HL-60/S4 treated with phorbol 12-myristate 13-acetate at 8.2 ng/mL for 4 days and 3 days (cell line): ENCODE data around the gene PLEKHB2.
"Not testable (repeated sequence)": the region's sequence is repeated elsewhere in the genome, so short reads cannot be mapped to it uniquely, and the experiment has no call there.

Experiments
- in situ Hi-C: fragments of 300-500 bp; cut with MboI; formaldehyde crosslinking; loops from 2 replicates; pipeline ENCODE4 v1.15.0; 2022; ENCODE audit warnings: low sequenced_read_pairs

The PLEKHB2 gene

DNA sequence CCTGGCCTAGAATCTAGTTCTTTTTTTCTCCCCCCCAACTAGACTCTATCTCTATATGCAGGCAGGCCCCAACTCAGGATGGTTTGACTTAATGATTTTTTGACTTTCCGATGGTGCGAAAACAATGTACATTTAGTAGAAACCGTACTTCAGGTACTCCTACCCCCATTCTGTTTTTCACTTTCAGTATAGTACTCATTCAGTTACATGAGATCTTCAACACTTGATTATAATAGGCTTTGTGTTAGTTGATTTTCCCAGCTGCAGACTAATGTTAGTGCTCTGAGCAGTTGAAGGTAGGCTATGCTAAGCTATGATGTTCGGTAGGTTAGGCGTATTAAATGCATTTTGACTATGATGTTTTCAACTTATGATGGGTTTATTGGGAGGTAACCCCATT is 37.7 kb downstream of the PLEKHB2 start:
- in situ Hi-C loops = no loop called here

DNA sequence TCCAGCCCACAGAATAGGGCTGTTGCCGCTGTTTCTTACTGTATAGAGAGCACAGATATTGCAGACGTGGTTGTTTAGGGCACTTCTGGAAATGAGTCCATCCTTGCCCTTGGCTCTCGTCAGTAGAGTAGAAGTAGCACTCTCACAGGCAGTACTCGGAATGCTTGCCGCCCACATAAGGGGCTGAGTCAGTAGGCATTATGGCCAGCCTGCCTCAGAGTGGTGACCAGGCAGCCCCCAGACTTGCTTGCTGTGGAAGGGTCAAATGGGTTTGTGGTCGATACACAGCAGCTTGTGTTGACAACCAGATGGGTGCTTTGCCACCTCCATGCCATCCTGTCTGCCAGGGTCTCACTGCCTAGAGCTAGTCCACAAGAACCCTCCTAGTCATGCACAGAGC is 38.7 kb downstream of the PLEKHB2 start:
- in situ Hi-C loops = no loop called here

DNA sequence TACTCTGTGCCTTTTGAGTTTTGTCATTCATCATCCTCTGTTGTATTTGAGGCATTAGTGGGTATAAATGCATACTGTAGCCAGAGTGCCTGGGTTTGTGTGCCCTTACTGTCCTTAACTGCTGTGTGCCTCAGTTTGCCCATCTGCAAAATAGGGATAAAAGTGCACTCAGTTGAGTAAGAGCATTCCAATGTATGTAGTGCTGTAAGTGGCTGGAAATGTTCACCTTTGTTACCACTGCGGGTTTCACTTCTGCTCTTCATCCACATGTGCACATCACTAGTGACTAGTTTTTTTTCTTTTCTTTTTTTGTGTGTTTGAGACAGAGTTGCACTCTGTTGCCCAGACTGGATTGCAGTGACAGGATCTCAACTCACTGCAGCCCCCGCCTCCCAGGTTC is 39.9 kb downstream of the PLEKHB2 start:
- in situ Hi-C loops = no loop called here

DNA sequence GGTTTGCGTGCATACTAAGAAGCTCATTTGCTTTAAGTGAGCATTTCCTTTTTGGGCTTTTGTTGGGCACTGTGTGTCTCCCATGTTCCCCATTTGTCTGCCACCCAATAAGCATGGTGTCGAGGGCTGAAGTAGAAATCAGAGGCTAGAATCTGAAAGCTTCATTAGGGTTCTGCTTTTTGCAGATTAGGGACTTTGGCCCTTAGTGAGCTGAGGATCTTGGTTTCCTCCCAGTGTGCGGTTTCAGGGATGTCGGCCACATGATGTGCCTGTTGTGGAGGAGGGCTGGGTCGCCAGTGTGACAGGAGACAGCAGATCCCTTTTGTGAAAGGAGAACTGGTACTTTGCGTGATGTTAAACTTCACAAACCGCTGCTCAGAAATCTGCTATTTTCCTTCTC is 41.1 kb downstream of the PLEKHB2 start:
- in situ Hi-C loops = no loop called here

DNA sequence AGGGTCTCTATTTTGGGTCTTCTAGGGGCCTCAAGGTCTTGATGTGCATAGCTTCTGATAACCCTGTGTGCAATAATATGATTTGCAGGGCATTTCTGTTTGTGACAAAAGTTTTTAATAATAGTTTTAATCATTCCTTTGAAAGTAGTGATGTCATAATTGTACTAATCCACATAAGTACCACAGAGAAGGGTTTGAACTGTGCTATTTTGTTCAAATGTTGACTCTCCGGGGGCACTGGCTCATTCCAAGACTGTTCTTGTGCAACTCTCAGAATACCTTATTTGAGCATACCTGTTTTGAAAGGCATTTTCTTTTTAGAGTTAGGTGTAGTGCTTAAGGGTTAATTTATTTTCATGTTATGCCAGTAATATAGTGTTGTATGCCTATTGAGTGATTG is 41.6 kb downstream of the PLEKHB2 start:
- in situ Hi-C loops = no loop called here

DNA sequence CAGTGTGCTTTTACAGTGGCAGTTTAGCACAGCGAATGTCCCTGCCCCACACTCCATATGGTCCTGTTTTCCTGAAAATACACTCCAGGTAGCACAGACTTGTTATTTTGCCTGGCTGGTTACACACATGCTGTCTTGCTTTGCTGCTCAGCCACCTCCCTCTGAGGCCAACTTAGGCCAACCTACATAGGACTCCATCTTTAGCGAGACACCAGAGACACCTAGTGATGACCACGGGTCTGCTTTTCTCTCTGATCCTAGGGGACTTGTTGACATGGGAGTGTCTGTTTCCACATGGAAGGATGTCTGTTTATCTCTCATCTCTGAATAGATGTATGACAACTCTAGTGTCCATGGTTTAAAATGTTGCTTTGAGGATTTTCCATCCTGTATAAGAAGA is 43.3 kb downstream of the PLEKHB2 start:
- in situ Hi-C loops = no loop called here

DNA sequence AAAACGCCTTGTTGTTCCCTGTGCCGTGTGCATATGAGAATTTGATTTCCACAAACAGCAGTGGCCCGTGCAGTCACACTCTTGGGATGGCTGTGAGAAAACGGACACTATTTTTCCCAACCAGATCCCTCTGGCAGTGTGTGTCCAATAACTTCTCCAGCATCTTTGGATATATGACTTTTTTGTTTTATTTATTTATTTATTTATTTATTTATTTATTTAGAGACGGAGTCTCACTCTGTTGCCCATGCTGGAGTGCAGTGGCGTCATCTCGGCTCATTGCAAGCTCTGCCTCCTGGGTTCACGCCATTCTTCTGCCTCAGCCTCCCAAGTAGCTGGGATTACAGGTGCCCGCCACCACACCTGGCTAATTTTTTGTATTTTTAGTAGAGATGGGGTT is 45.0 kb downstream of the PLEKHB2 start:
- in situ Hi-C loops = not testable (repeated sequence)

DNA sequence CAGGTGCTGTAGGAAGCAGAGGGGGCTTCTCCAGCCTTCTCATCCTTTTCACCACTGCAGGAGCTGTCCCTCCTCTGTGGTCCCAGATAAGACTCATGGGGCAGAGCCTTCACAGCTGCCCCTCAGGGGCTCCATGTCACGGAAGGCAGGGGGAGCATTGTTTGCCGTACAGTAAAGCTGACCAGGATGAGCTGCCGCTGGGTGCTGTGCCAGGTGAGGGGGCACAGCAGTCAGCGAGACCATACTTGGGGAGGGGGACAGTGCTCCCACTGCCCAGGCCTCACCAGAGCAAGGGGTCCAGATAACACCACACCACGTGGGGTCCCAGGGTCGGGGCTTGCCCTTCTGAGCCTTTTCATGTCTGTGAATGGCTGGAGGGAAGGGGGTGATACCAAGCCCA is 46.3 kb downstream of the PLEKHB2 start:
- in situ Hi-C loops = no loop called here

DNA sequence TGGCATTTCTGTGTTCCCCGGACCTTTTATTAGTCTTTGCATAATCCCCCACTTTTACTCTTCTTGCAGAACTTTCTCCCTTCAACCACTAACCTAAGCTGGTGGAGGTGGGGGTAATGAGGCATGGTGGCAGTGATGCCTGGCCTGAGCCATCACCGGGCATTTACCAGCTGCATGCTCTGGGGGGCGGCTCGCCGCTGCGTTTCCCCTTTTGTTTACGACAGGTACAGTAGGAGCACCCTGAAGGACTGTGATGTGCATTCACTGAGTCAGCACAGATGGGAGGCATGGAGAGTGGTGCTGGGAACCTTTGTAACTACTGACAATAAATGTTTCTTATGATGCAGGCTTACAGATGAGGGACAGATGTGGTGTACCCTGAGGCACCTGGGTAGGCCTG is 46.9 kb downstream of the PLEKHB2 start:
- in situ Hi-C loops = no loop called here

DNA sequence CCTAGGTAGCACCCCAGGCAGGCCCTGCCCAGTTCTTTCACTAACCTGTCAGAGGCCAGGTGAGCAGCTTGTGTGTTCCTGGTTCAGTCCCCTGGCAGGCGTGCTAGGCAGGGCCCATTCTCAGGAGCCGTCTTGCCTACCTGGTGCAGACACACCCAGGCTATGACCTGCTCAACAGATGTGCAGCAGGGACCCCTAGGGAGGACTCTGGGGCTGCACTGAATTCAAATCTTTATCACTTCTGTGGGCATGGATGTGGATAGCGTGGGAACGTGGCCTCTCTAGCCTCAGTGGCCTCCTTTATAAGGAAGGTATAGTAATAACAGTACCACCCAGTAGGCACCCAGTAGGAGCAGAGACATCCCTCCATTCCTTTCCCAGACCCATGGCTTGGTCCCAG is 48.4 kb downstream of the PLEKHB2 start:
- in situ Hi-C loops = no loop called here

DNA sequence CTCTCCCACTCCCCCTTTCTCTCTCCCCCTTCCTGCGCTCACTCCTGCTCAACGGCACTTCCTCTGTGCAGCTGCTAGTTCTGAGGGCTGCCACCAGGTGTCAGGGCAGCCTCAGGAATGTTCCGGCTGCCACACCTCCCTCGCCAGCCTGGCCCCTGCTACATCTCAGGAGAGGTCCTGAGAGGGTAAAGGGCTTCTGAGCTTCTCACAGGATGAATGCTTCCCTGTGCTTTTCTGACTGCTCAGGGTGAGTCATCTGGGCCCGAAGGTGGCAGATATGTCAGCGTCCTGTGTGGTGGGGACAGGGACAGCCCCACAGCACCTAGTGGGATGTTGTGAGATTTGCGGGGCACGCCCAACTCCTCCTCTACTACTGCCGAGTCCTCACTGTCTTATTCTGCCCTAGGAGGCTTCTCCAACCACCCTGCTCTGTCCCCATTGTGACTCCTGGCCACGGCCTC is 49.0 kb downstream of the PLEKHB2 start:
- in situ Hi-C loops = no loop called here

DNA sequence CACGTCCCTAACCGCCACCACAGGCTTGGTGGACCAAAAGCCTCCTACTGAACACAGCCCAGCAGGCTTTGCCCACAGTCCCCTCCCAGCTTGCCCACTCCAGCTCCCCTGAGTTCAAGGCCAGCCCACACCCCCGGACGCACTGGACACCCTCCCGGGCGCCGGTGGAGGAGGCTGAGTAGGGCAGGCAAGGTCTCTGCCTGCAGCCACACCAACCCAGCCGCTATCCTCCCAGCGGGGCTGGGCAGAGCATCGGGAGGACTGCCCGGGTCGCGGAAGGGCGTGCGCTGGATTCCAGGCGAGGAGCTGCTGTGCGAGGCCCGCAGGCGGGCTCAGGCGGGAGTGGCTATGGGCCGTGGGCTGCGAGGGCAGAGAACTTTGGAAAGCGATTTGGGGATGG is 49.5 kb downstream of the PLEKHB2 start:
- in situ Hi-C loops = no loop called here

DNA sequence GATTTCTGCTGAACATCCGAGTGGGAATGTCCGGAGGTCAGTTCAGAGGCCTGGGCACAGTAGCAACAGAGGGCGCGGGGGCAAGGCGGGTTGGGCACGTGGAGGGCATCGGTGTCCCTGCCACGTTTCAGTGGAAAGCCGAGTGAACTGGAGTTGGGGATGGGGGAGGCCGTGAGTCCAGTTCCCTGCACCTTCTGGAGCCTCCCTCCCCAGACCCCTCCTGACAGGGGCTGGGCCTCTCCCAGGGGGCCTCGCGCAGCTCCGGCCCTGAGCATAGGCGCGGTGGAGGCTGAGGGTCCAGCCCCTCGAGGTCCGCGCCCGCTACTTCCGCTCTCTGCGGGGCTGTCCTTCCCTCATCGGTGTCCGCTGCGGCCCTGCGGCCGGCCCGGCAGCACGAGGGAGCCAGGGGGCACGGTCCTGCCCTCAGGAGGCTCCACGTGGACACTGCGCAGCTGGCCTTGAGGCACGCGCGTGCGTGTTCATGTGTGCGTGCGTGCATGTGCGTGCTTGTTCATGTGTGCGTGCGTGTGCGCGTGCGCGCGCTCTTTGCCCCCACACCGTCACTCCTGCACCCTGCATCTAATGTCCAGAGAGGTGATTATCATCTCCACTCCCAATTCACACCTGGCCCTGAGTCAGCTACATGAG is 50.2 kb downstream of the PLEKHB2 start:
- in situ Hi-C loops = no loop called here

DNA sequence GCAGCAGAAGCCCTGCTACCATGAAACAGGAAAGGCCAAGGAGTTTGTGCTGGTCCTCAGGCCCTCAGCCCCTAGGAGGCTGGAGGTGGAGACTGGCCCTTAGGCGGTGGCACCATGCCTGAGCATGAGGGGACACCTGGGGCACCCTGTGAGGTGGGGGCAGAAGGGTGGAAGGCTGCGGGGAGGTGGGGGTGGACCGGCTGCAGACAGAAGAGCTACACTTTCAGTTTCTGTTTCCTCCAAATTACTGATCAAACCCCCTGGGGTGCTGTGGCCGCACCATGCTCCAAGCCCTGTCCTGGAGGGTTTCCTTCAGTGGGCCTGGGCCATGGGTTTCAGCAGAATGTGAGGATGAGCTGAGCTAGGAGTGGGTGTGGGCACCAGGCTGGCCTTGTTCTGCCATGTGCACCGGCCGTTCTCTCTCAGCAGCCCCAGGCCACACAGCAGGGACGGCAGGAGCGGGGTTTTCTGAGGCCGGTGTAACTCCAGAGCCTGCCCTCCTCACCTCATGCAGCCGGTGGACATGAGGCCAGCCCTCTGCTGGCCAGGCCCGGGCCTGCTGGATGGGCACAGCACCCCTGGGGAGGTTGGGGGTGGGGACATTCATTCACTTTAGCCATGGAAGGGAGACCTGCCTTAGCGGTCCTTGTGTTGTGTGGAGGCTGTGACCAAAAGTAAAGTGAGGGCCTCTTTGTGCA is 51.5 kb downstream of the PLEKHB2 start:
- in situ Hi-C loops = no loop called here

DNA sequence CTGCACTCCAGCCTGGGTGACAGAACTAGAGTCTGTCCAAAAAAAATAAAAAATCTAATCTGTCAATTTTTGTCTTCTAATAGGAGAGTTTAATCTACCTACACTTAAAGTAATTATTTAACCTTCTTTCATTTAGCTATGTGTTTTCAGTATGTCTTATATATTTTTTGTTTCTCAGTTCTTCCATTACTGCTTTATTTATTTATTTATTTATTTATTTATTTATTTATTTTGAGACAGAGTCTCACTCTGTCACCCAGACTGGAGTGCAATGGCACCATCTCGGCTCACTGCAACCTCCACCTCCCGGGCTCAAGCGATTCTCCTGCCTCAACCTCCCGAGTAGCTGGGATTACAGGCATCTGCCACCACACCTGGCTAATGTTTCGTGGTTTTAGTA is 60.4 kb downstream of the PLEKHB2 start:
- in situ Hi-C loops = not testable (repeated sequence)

DNA sequence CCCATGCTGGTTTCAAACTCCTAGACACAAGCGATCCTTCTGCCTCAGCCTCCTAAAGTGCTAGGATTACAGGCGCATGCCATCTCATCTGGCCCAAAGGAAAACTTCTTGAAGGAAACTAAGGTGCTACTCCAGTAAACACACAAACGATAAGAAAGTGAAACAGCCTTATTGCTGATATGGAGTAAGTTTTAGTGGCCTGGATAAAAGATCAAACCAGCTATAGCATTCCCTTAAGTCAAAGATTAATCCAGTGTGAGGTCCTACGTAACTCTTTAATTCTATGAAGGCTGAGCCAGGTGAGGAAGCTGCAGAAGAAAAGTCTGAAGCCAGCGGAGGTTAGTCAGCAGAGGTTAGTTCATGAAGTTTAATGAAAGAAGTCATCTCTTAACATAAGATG is 63.4 kb downstream of the PLEKHB2 start:
- in situ Hi-C loops = no loop called here

DNA sequence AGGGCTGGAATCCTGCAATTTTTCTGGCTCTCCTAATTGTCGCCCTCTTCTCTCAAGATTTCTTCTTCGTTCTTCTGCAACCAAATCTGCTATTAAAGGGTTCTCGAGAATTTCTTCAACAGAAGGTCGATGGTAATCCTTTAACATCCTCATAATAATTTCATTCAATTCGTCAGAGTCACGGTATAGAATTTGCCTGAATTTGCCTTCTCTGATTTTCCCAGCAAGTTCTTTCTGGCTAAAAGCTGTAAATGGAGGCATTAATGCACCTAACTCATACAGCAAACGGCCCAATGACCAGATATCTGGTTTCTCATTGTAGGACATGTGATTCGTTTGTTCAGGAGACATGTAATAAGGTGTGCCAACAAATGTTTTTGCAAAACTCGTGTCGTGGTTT is 72.9 kb downstream of the PLEKHB2 start:
- in situ Hi-C loops = not testable (repeated sequence)

DNA sequence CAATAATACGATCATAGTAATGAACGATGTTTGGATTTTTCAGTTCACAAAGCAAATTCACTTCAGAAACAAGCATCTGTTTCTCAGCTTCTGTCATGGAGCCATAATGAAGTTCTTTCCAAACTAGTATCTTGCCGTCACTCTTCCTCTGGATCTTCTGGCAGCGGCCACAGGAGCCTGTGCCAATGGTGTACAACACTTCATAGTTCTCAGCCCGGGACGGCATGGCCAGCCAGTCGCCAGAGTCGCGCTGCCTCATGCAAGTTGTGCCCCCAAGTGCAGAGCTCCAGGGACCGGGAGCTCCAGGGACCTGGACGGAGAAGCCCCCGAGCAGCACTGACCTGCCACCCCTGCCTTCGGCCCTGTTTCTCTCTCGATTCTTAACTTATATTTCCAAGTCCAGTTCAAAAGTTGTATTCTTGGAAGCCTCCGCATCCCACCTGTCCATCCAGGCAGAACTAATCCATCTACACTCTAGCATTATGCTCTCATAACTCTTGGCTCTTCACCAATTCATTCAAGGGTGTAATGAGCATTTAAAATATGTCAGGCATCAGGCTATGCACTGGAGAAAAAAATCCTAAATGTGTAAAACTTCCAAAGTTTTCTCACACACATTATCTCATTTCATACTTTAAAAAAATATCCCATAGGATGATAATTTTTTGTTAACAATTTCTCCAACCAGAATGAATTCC is 73.7 kb downstream of the PLEKHB2 start:
- in situ Hi-C loops = not testable (repeated sequence)

DNA sequence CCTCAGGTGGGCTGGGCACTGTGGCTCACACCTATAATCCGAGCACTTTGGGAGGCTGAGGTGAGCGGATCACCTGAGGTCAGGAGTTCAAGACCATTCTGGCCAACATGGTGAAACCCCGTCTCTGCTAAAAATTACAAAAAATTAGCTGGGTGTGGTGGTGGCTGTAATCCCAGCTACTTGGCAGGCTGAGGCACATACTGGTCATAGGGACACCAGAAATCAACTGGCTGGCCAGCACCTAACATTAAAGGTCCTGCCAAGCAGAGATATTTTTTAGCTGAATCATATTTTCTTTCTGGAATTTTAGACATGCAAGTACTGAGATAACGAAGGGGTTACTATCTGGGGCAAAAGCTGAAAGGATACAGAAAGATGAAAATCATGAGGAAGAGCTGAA is 76.3 kb downstream of the PLEKHB2 start:
- in situ Hi-C loops = not testable (repeated sequence)

DNA sequence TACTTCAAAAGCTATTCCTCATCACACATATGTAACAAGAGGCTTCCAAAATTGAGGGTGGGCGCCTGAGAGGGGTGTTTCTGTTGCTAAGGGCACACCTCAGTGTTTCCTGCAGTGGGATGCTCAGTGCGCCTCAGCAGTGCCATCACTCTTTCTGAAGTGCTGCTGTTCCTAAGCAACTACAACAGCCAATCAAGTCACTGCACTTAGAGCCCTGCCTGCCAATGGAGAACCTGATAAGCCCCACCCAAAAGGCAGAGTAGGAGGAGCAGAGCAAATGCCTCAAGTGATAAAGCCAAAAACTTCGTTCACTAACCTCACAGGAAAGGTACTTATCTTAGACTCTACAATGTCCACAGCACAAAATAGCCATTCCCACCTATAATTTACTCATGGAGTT is 88.3 kb downstream of the PLEKHB2 start:
- in situ Hi-C loops = not testable (repeated sequence)

DNA sequence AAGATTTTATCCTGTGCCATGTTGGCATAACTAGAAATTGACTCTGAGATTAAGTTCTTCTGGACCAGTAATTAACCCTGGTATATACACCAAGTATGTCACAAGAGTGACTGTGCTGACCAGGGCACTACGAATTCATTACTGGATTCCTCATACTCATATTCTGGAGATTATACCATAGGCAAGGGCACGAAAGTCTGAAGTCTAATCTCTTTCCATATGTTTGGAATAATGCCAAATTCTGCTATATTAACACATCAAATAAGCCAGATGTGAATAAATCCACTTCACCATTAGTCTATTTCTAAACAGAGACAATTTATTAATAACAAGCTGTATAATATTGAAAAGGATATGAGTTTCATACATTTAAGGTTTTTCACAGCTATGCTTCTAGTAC is 91.0 kb downstream of the PLEKHB2 start:
- in situ Hi-C loops = not testable (repeated sequence)
